Subcutaneous adipose tissue (tissue), 4 donors: ENCODE data around the gene NTRK1. TPM values are rescaled to one million over a fixed set of nuclear protein-coding genes. Genes with fewer than 3 reads are reported as not detected.

Source experiments
- CTCF ChIP-seq: fragments of 450-650 bp; IDR thresholded peaks from one replicate; pipeline ENCODE4 v1.5.1; 2016; ENCODE audit warnings: low read depth, mild to moderate bottlenecking, control low read depth, antibody characterized with exemption, moderate library complexity
- total RNA-seq, 4 donors: library from RNA; depleted of rRNA; stranded (reverse); fragments of >200 nt; gene quantifications; one replicate each; pipeline ENCODE4 v1.1.0, GENCODE V29; 2016

The NTRK1 gene
- total RNA-seq, 4 donors from 2014 or later: 0.49 to 0.85 TPM; not detected in 2

- no peak for TF ChIP-seq CTCF
These were observed 15.4 kb upstream of the NTRK1 start for GRCh38 chr1:156845055-156845952.

- no peak for TF ChIP-seq CTCF
These were observed 14.6 kb upstream of the NTRK1 start for GRCh38 chr1:156845953-156846545.

DNA sequence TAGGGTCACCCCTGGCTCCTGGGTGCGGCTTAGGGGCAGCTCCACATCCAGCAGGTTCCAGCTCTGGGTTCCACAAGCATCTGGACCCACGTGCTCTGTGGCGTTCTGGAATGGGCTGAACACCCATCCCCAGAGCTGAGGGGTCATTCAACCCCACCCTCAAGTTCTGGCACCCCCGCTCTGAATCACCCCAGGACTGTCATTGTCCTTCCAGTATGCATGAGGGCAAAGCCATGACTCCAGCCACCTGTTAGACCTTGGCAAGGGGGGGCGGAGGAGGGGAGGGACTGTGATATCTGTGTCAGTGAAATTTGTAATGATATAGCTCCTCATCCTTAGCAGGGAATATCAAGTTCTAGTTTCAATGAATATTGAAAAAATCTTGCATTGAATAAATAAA is 14.0 kb upstream of the NTRK1 start:
- TF ChIP-seq CTCF: no peak

DNA sequence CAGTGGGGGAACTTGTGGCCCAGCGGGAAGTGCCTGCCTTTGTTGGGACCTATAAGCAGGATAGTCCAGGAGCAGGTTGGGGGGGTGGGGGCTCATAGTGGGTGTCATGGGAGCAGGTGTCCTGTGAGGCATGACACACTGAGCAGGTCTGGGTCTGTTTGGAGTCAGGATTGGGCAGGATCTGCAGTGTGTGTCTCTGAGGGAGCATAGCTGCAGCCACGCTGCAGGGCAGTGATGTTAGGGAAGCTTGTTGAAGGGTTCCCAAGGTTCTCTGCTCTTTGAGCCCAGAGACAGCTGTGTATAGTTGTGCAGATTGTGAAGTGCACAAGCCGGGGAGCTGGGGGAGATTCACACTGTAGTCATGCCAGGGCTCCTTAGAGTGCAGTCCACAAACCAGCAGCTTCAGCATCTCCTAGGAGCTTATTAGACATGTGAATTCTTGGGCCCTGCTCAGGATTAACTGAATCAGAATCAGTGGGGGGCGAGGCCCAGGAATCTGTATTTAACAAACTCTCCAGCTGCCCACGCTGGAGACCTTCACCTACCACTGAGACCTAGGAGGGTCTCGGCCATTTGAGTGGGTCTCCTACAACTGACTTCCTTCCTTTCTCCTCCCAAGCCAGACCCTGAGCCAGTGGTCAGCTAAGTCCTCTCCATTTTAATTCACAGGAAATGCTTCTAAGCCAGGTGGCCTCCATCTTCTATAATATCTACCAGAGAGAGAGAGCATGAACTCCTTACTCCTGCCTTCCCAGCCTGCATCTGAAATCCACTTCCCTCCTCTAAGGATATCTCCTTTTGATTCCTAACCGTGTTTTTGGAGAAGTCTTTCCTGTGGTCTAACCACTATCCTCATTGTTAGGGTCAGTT is 12.8 kb upstream of the NTRK1 start:
- TF ChIP-seq CTCF: no peak

GRCh38 chr1:156848461-156849150 is 12.1 kb upstream of the NTRK1 start:
- TF ChIP-seq CTCF: no peak

DNA sequence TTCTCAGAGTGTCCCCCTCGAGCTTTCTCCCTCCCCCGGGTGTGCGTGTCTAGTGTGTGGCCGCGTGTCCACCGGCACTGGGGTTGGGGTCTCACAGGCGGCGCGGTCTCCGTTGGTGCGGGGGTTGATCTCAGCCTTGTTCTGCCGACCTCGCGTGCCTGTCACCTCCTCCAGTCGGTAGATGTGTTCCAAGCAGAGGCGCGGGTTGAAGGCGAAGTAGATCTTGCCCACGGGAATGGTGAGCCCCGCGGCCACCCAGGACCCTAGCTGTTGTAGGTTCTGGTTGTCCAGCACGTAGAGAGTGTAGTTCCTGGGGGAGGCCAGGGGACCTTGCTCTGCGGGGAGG is 11.5 kb upstream of the NTRK1 start:
- no peak for TF ChIP-seq CTCF
